HL-60 (cell line): ENCODE measurements around the gene PARP12.

ENCODE experiments used
- DNase-seq, 2 experiments: peaks; one replicate each; pipeline ENCODE4 v3.0.0-alpha.2; 2010 to 2020; ENCODE audit warnings: low read depth in 1 of 2, low spot score in 1 of 2
- H3K27ac ChIP-seq: fragments of 250-450 bp; sonication (Bioruptor Pico); replicated peaks from 2 replicates; pipeline ENCODE4 v1.5.1; 2020; ENCODE audit warnings: mild to moderate bottlenecking, moderate library complexity
- H3K27me3 ChIP-seq: fragments of 250-450 bp; sonication (Bioruptor Pico); 2 replicates; pipeline ENCODE4 v1.5.1; 2021; ENCODE audit warnings: mild to moderate bottlenecking, moderate library complexity; ENCODE audit not compliant: insufficient read depth, poor library complexity, severe bottlenecking
- H3K4me3 ChIP-seq: replicated peaks from 2 replicates; pipeline ENCODE4 v1.5.1; 2011; ENCODE audit warnings: mild to moderate bottlenecking, control low read depth, low read length; ENCODE audit not compliant: insufficient read depth
- GABPA ChIP-seq: IDR thresholded peaks from 2 replicates; pipeline ENCODE4 v1.6.1; 2012; ENCODE audit warnings: low read depth
- POLR2AphosphoS5 ChIP-seq: IDR thresholded peaks from 2 replicates; pipeline ENCODE4 v1.6.1; 2012; ENCODE audit warnings: low read depth
- SPI1 ChIP-seq: IDR thresholded peaks from 2 replicates; pipeline ENCODE4 v1.6.1; 2012; ENCODE audit warnings: low read depth, mild to moderate bottlenecking, borderline replicate concordance
- TF ChIP-seq, protein P1 (sequence below): IDR thresholded peaks from one replicate; pipeline ENCODE4 v1.5.1; 2011; ENCODE audit warnings: low read length, control low read depth, inconsistent platforms; ENCODE audit not compliant: insufficient read depth
- TF ChIP-seq, protein P2 (sequence below): IDR thresholded peaks from 2 replicates; pipeline ENCODE4 v1.6.1; 2012; ENCODE audit warnings: low read depth; ENCODE audit not compliant: insufficient replicate concordance

Gene PARP12

DNA sequence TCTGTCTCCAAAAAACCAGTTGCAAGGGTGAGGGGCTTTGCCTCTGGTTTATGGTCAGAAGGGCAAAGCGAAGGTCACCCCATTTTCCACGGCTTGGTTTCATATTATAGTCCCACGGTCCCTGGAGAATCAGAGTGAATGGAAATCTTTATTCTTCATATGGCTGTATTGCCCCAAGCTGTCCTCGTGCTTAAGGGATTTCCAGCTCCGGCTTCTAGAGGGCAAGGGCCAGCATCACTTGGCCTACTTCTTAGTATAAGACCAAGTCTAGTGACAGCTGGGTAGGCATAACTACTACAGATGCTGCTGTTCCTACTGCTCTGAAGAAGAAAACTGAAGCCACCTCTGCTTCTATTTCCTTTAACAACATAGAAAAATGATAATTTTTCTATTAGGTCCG lies 63.2 kb downstream of the PARP12 start:
- Histone ChIP-seq H3K27me3 (no peaks in the 10 kb centered on the region), H3K4me3 (no peak overlapping the region), H3K27ac (no peak overlapping the region)
- no peak for DNase-seq
- TF ChIP-seq, protein P1, sequence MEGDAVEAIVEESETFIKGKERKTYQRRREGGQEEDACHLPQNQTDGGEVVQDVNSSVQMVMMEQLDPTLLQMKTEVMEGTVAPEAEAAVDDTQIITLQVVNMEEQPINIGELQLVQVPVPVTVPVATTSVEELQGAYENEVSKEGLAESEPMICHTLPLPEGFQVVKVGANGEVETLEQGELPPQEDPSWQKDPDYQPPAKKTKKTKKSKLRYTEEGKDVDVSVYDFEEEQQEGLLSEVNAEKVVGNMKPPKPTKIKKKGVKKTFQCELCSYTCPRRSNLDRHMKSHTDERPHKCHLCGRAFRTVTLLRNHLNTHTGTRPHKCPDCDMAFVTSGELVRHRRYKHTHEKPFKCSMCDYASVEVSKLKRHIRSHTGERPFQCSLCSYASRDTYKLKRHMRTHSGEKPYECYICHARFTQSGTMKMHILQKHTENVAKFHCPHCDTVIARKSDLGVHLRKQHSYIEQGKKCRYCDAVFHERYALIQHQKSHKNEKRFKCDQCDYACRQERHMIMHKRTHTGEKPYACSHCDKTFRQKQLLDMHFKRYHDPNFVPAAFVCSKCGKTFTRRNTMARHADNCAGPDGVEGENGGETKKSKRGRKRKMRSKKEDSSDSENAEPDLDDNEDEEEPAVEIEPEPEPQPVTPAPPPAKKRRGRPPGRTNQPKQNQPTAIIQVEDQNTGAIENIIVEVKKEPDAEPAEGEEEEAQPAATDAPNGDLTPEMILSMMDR: no peak
- no peak for TF ChIP-seq POLR2AphosphoS5

- no peak overlapping the region for H3K27ac ChIP-seq
- H3K27me3 ChIP-seq: no peaks in the 10 kb centered on the region
- DNase-seq: no peak
- no peak overlapping the region for H3K4me3 ChIP-seq
- TF ChIP-seq, protein P1: no peak
- TF ChIP-seq POLR2AphosphoS5 (no peak), GABPA (no peak), SPI1 (no peak)
- TF ChIP-seq, protein P2, sequence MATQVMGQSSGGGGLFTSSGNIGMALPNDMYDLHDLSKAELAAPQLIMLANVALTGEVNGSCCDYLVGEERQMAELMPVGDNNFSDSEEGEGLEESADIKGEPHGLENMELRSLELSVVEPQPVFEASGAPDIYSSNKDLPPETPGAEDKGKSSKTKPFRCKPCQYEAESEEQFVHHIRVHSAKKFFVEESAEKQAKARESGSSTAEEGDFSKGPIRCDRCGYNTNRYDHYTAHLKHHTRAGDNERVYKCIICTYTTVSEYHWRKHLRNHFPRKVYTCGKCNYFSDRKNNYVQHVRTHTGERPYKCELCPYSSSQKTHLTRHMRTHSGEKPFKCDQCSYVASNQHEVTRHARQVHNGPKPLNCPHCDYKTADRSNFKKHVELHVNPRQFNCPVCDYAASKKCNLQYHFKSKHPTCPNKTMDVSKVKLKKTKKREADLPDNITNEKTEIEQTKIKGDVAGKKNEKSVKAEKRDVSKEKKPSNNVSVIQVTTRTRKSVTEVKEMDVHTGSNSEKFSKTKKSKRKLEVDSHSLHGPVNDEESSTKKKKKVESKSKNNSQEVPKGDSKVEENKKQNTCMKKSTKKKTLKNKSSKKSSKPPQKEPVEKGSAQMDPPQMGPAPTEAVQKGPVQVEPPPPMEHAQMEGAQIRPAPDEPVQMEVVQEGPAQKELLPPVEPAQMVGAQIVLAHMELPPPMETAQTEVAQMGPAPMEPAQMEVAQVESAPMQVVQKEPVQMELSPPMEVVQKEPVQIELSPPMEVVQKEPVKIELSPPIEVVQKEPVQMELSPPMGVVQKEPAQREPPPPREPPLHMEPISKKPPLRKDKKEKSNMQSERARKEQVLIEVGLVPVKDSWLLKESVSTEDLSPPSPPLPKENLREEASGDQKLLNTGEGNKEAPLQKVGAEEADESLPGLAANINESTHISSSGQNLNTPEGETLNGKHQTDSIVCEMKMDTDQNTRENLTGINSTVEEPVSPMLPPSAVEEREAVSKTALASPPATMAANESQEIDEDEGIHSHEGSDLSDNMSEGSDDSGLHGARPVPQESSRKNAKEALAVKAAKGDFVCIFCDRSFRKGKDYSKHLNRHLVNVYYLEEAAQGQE: no peak
Observed at GRCh38 chr7:139998572-139998971, 64.2 kb downstream of the PARP12 start.

- TF ChIP-seq POLR2AphosphoS5 (no peak), SPI1 (no peak), GABPA (no peak)
- TF ChIP-seq, protein P2: no peak
- TF ChIP-seq, protein P1: no peak
- no peaks in the 10 kb centered on the region for H3K27me3 ChIP-seq
- DNase-seq: no peak
- no peak overlapping the region for H3K4me3 ChIP-seq
- no peak overlapping the region for H3K27ac ChIP-seq
Observed at GRCh38 chr7:139995017-139995915, 67.5 kb downstream of the PARP12 start.
